ENCODE measurements around the gene RASL10B.

GRCh38 chr17:35740997-35741931, 9.8 kb downstream of the RASL10B start:
- TF ChIP-seq CTCF (IDR thresholded peaks at IDR 0.05; ENCODE audit: low read depth, low read length) (no peak), EZH2phosphoT487 (IDR thresholded peaks at IDR 0.05; ENCODE audit: low read depth) (no peak)

All from OCI-LY3 (cell line).